ENCODE data around the gene TRAPPC3.
"Not testable (repeated sequence)": the region's sequence is repeated elsewhere in the genome, so short reads cannot be mapped to it uniquely, and the experiment has no call there.

Gene TRAPPC3

GRCh38 chr1:36166938-36167905 is 17.9 kb upstream of the TRAPPC3 start:
- no peak for DNase-seq (ENCODE audit: low read depth, low spot score)

- no peak for DNase-seq (ENCODE audit: low read depth, low spot score)
Measured at GRCh38 chr1:36166136-36166535, 16.9 kb upstream of the TRAPPC3 start.

GRCh38 chr1:36165145-36165544 is 15.9 kb upstream of the TRAPPC3 start:
- DNase-seq (ENCODE audit: low read depth, low spot score): no peak

DNA sequence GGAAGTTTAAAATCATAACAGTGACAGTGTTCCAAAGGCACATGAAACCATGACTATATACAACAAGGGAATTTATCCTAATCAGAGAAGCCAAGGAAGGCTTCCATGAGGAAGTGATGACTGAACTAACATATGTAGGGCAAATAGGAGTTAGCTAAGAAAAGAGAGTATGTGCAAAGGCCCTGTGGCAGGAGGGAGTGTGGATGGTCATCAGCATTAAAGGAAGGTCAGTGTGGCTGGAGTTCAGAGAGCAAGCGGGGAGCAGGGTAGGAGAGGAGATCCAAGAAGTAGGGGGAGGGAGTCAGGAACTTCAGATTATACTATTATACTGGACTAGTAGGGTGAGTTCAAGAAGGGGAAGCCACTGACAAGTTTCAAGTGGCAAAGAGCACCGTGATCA is 15.1 kb upstream of the TRAPPC3 start:
- no peak for DNase-seq (ENCODE audit: low read depth, low spot score)

GRCh38 chr1:36163426-36163825 is 14.1 kb upstream of the TRAPPC3 start:
- DNase-seq (ENCODE audit: low read depth, low spot score): no peak

DNA sequence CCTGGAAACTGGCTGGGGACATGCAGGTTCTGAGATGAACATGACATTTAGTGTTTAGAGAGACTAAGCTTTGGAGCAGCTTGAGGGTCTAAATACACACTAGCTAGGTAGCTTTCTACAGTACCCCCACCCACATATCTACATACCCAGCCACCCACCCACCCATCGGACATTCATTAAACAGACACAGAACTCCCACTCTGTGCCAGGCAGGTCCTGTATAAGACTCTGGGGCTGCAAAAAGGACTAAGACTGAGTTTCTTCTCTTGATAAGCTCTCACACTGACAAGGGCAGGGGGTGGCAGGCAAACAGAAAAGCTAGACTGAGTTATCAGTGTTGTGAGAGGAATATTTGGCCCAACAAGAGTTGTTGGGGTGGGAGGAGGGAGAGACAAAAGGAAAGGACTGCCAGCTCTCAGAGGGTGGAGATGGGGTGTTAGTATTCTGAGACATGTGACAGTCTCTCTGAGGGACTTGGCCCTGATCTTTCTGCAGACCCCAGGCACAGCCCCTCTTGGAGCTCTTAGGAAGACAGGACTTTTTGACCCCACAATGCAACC is 13.5 kb upstream of the TRAPPC3 start:
- no peak for DNase-seq (ENCODE audit: low read depth, low spot score)

GRCh38 chr1:36161641-36162531 is 12.6 kb upstream of the TRAPPC3 start:
- no peak for DNase-seq (ENCODE audit: low read depth, low spot score)

DNA sequence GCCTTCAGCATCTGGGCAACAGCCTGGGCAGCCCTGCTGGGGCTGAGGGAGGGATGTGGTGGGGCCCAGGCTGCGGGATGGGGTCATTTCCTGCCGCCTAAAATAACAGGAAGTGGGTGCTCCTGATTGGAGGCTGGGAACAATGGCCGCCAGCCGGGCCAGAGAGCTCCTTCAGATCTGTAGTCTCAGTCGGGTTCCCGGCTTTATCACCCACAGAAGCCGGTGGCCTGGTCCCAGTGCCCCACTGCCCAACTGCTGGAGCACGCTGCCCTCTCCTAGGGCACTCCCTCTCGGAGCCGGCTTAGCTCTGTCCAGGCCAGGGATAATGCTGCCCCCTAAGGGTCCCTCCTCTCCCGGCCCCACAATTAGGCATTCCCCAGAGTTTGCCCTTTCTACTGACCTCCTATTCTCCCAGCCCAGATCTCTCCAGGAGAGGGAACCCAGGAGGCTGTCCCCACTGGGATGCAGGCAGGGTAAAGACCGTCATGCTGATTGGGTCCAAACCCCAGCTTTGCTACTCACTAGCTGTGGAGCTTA is 11.7 kb upstream of the TRAPPC3 start:
- DNase-seq (ENCODE audit: low read depth, low spot score): no peak

GRCh38 chr1:36160388-36160948 is 11.2 kb upstream of the TRAPPC3 start:
- no peak for DNase-seq (ENCODE audit: low read depth, low spot score)

DNA sequence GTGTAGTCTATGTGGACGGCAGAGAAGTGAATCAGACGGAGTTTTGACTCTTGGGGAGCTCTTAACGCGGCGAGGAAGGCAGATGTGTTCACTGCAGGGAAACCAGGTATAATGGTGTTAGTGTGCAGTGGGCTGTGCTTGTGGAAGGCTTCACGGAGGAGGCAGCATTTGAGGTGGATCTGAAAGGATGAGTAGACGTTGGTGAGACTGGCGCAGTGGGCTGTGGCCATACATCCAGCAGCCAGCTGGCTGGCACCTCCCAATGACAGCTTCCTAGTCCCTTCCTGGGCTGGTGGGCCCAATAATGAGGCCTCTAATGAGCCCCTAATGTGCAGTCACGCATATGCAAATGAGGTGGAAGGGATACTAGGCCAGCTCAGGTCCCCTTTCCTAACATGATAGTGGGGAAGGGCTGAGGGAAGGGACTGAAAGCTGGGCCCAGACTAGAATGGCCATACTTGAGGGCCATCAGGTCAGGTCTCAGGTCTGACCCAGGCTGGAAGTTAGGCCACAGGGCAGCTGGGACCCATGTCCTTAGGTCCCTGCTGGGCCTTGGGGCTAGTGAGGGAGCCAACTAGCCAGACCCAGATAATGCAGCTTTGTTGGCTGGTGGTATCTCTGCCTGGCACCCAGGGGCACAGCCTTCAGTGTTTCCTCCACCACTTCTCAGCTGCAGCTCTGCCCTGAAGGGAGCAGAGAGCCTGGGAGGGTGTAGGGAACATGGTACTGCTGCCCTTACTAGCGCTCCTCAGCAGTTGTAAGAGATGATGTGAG is 10.5 kb upstream of the TRAPPC3 start:
- DNase-seq (ENCODE audit: low read depth, low spot score): no peak

DNA sequence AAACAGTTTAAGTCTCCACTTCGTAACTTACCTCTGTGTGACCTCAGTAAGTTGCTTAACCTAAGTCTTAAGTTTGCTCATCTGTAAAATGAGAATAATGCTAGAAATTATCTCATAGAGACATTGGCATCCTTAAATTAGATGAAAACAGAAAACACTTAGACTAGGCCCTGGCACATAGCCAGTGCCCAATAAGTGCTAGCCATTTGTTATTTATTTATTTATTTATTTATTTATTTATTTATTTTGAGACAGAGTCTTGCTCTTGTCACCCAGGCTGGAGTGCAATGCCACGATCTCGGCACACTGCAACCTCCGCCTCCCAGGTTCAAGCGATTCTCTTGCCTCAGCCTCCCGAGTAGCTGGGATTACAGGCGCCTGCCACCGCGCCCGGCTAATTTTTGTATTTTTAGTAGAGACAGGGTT is 9.6 kb upstream of the TRAPPC3 start:
- DNase-seq (ENCODE audit: low read depth, low spot score): not testable (repeated sequence)

DNA sequence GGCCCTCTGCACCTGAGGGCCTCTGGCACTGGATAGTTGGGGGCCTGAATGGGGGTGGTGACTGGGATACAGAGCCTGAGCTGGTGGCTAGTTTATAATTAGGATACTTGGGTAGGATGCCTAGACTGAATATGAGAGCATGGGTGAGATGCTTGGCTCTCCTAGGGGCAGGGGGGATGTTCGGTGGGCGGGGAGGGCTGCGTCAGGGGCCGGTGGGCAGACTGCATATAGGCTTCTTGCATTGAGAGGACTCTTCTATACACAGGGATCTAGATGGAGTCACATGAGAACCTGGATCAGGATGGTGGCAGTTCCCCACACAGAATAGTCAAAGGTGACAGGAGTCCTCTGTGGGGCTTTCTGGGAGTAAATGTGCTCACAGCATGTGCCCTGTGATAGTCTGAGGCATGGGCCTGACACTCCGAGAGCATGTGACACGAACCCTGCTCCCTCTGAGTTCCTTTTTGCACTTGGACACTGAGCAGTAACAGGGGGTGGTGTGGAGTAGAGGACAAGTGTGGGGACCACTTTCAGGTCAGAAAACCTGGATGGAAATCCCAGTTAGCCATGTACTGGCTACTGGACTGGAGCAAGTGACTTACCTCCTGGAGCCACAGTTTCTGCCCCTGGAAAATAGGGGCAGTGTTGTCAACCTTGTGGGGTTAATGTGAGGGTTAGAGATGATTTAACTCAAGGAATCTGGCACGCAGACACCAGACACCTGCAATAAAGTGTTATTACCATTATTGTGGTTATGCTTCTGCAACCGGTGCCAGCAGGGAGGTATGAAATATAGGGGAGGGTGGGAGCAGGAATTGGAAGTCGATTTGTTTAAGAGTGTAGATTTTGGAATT is 8.9 kb upstream of the TRAPPC3 start:
- no peak for DNase-seq (ENCODE audit: low read depth, low spot score)

DNA sequence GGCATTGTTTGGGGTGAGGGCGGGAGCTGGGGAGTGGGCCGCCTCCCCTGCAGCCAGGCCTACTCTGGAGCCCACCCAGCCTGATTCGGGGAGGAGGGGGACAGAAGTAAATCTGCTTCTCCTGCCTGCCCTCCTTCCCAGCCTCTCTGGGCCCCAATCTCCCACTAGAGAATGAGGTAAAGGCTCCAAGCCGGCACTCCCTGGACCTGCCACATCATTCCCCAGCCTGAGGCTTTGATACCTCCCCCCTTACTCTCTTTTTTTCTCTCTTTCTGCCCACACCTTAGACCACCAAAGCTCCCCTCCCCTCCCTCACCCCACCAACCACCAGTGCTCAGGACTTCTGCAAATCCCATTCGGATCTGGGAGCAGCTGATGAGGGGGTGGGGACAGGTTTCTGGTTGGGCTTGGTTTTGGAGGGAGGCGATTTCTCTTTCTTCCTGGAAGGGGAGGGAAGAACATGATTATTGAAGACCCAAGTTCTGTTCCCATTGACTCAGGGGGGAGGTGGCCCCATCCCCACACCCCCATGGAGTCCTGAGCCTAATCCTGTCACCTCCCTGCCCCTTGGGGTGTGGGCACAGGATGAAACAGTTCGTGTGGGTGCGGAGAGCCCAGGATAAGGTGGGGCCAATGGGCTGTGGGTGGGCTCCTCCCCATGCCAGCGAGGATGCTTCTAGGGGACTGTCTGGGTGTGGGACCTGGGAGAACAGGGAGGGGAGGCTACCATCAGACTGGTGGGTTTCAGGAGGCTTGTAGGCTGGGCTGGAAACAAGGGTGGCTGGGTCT is 8.0 kb upstream of the TRAPPC3 start:
- DNase-seq (ENCODE audit: low read depth, low spot score): no peak

- DNase-seq (ENCODE audit: low read depth, low spot score): no peak
Measured at GRCh38 chr1:36156329-36157114, 7.2 kb upstream of the TRAPPC3 start.

DNA sequence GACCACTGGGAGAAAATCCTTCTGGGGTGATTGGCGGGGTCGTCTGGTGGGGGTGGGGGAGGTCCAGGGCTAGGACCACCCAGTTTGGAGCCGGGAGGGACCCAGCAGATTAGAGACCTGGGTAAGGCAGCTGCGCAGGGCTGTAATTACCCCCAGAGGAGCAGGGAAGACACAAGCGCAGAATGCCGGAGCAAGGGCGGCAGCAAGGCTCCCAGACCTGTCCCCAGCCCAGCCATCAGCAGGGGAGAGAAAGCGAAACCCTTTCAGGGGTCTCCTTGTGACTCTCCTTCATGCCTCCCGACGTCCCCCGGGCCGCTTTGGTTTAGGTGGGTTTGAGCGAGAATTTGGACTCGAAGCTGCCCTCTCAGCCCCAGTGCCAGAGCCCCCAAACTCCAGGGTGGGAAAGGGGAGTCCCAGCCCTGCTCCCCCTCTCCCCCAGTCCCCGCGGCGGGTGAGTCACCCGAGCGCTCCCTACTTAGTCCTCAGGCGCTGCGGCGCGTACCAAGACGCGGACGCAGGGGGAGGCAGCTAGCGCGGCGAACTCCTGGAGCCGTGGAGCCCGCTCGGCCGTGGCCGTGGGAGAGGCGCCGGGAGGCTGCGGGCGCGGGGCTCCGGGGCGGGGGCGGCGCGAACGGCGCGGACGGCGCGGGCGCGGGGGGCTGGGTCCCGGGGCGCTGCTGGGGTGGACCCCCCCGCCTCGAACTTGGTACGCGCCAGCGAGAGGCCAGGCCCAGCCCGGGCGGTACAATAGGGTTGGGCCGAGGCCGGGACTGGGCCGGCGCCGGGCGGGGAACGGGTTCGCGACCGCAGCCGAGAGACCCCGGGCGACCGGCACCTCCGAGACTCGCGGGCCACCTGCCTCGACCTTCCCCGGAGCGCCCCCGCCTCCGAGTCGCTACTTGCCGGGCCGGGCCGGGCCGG is 6.4 kb upstream of the TRAPPC3 start, which contains the start of gene MAP7D1:
Gene MAP7D1 (plus strand): TSS at position 753 of the 921 bp plus-strand sequence. CDS start 258 bp downstream, outside the sequence.
- DNase-seq (ENCODE audit: low read depth, low spot score): no peak

DNA sequence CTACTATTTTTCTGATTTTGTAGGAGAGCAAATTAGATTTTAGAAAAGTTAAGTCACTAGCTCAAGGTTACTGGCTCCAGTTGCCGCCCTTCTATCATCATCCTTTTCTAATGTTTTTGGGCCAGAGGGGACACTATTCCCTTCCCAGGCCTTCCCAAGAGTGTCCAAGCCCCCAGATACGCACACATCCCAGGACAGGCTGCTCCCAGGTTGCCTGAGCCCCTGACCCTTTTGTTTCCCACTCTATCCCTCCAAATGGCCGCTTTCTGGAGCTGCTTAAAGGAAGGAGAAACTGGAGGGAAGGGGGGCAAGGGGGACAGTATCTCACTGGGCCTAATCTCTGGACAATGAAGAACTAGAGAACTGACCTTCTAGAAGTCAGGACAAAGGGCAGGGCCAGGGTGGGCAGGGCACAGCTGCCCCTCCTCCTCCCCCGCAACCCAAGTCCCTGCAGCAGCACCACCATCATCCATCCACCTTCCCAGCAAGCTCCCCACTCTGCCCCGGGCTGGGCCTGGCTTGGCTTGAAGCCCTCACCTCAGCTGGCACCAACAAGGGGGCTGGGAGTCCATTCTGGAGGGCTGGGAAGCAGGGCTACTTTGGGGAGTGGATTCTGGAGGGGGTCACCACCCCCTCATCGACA is 5.6 kb upstream of the TRAPPC3 start:
- no peak for DNase-seq (ENCODE audit: low read depth, low spot score)
